Testis (tissue), 3 donors: ENCODE results near the gene DCAF5. TPM values are rescaled to one million over a fixed set of nuclear protein-coding genes. Genes with fewer than 3 reads are reported as not detected.
"Not testable (repeated sequence)": the region's sequence is repeated elsewhere in the genome, so short reads cannot be mapped to it uniquely, and the experiment has no call there.

ENCODE experiments used
- DNase-seq: peaks from one replicate; pipeline ENCODE4 v3.0.0-alpha.2; 2019
- H3K27ac ChIP-seq, 2 donors: fragments of 200-600 bp; sonication (generic); one replicate each; pipeline ENCODE4 v1.5.1; 2019
- H3K27me3 ChIP-seq: fragments of 200-600 bp; sonication (generic); one replicate; pipeline ENCODE4 v1.5.1; 2019
- H3K36me3 ChIP-seq: fragments of 200-600 bp; sonication (generic); one replicate; pipeline ENCODE4 v1.5.1; 2017; ENCODE audit warnings: low read depth; ENCODE audit errors: missing control alignments
- H3K4me1 ChIP-seq: fragments of 200-600 bp; sonication (generic); one replicate; pipeline ENCODE4 v1.5.1; 2019
- H3K4me3 ChIP-seq, 2 donors: fragments of 200-600 bp; sonication (generic); one replicate each; pipeline ENCODE4 v1.5.1; 2017 to 2019
- H3K9me3 ChIP-seq: fragments of 200-600 bp; sonication (generic); one replicate; pipeline ENCODE4 v1.5.1; 2017
- POLR2A ChIP-seq: fragments of 450-650 bp; IDR thresholded peaks from one replicate; pipeline ENCODE4 v1.6.1; 2017; ENCODE audit warnings: antibody characterized with exemption, mild to moderate bottlenecking, moderate library complexity
- WGBS, 2 donors: methylation state at CpG; one replicate each; pipeline ENCODE4 v1.1.5; 2018; 5-methylcytosine and 5-hydroxymethylcytosine counted together
- intact Hi-C: fragments of 100-400 bp; cut with DNase I; formaldehyde crosslinking; loops from one replicate; pipeline ENCODE4 v1.15.1; 2023; ENCODE audit warnings: low total_unique reads
- polyA plus RNA-seq: library from polyadenylated mRNA; stranded (reverse); fragments of 350-450 nt; fragmentation: Illumina TruSeq; extraction: RNeasy Lipid Tissue Mini Kit (QIAGEN cat#74804); gene quantifications from one replicate; pipeline ENCODE4 v1.2.3, GENCODE V29; 2014; ENCODE audit warnings: low read depth, low replicate concordance; ENCODE audit not compliant: insufficient read depth
- total RNA-seq, 2 donors: library from RNA; depleted of rRNA; stranded (reverse); fragments of >200 nt; gene quantifications; one replicate each; pipeline ENCODE4 v1.2.3, GENCODE V29; 2016
- TF ChIP-seq, protein P1 (sequence below), 3 experiments: fragments of 450-650 bp in 2 of 3; fragments of 200-600 bp in 1 of 3; sonication (generic) in 1 of 3; IDR thresholded peaks; one replicate each; pipeline ENCODE4 v1.5.1; 2016 to 2019; ENCODE audit warnings: antibody characterized with exemption in 3 of 3, mild to moderate bottlenecking in 2 of 3, moderate library complexity in 1 of 3

Gene DCAF5
- total and polyA plus RNA-seq, 3 donors from 2014 or later, result 97.7 to 168 (median 129) TPM

DNA sequence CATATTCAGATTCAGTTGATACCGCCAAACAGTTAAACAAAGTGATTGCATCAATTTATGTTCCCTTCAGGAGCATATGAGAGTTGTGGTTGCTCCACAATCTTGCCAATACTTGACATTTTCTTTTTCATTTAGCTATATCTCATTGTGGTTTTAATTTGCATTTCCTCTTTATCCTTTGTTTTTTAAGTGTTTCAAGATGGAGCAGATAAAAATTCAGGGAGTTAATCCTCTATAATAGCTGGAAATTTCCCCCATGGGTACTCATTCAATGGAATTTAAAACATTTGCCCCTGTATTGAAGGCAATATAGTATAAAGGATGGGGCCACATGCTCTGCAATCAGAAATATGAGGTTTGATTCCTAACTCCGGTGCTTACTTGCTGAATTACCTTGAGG lies 37.3 kb upstream of the DCAF5 start:
- Histone ChIP-seq H3K4me1 (peaks cover 6% of the 10 kb centered on the region), H3K27me3 (no peaks in the 10 kb centered on the region), H3K4me3 (no peak overlapping the region), H3K27ac (no peak overlapping the region), H3K36me3 (no peaks in the 10 kb centered on the region), H3K9me3 (no peaks in the 10 kb centered on the region)
- intact Hi-C loops, result no loop called here
- WGBS, 2 donors, result 85 to 89% methylated on average over 2 of the region's 2 CpGs
- TF ChIP-seq, protein P1, sequence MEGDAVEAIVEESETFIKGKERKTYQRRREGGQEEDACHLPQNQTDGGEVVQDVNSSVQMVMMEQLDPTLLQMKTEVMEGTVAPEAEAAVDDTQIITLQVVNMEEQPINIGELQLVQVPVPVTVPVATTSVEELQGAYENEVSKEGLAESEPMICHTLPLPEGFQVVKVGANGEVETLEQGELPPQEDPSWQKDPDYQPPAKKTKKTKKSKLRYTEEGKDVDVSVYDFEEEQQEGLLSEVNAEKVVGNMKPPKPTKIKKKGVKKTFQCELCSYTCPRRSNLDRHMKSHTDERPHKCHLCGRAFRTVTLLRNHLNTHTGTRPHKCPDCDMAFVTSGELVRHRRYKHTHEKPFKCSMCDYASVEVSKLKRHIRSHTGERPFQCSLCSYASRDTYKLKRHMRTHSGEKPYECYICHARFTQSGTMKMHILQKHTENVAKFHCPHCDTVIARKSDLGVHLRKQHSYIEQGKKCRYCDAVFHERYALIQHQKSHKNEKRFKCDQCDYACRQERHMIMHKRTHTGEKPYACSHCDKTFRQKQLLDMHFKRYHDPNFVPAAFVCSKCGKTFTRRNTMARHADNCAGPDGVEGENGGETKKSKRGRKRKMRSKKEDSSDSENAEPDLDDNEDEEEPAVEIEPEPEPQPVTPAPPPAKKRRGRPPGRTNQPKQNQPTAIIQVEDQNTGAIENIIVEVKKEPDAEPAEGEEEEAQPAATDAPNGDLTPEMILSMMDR (IDR thresholded peaks at IDR 0.05), result no peak
- TF ChIP-seq POLR2A, result no peak
- DNase-seq, result no peak

GRCh38 chr14:69183735-69184134 lies 30.8 kb upstream of the DCAF5 start:
- H3K36me3 ChIP-seq, result no peaks in the 10 kb centered on the region
- TF ChIP-seq POLR2A, result no peak
- TF ChIP-seq, protein P1 (IDR thresholded peaks at IDR 0.05), result no peak
- intact Hi-C loops, result no loop called here
- no peak for DNase-seq
- 73 to 79% methylated on average over 4 of the region's 4 CpGs for WGBS, 2 donors
- H3K9me3 ChIP-seq, result no peaks in the 10 kb centered on the region
- no peaks in the 10 kb centered on the region for H3K27me3 ChIP-seq
- no peaks in the 10 kb centered on the region for H3K4me1 ChIP-seq
- H3K4me3 ChIP-seq, result no peak overlapping the region
- H3K27ac ChIP-seq, result no peak overlapping the region

- 96 to 100% methylated on average over 1 of the region's 1 CpG for WGBS, 2 donors
- H3K27ac ChIP-seq, intact Hi-C loops, H3K27me3 ChIP-seq, H3K9me3 ChIP-seq, DNase-seq, H3K36me3 ChIP-seq, H3K4me3 ChIP-seq, H3K4me1 ChIP-seq: not testable (repeated sequence)
These were observed 29.7 kb upstream of the DCAF5 start for GRCh38 chr14:69182580-69182979.

DNA sequence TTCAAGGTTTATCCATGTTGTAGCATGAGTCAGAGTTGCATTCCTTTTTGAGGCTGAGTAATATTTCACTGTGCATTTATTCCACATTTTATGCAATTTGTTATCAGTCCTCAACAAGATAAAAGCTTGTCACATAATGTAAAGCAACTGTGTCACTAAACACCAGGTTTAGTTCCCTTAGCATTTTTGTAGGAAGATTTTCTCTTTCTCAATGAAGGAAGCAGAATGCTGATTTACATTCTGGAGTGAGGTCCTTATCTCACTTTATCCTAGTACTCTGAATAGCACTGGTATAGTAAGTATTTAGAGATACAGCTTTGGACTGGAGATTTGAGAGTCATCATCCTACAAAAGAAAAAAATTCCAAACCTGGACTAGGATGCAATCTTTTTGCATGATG lies 28.6 kb upstream of the DCAF5 start:
- H3K27me3 ChIP-seq, result no peaks in the 10 kb centered on the region
- H3K9me3 ChIP-seq, result no peaks in the 10 kb centered on the region
- TF ChIP-seq POLR2A, result no peak
- TF ChIP-seq, protein P1 (IDR thresholded peaks at IDR 0.05), result no peak
- no peaks in the 10 kb centered on the region for H3K4me1 ChIP-seq
- H3K27ac ChIP-seq, result no peak overlapping the region
- H3K36me3 ChIP-seq, result no peaks in the 10 kb centered on the region
- H3K4me3 ChIP-seq, result no peak overlapping the region
- no peak for DNase-seq
- intact Hi-C loops, result no loop called here

DNA sequence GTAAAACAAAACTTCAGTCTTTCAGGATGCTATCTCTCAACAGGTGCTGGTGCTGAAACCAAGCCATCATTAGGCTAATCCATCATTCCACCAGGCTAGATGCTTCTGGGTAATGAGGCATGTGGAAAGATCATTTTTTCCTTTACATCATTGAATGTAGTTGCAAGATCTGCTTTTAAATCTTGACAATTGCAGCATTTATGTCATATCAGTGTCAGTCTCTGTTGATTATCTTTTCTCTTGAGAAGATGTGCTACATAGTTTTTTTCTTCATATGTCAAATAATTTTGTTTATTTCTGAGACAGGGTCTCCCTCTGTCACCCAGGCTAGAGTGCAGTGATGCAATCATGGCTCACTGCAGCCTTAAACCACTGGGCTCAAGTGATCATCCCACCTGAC lies 22.2 kb upstream of the DCAF5 start:
- H3K4me1 ChIP-seq, result no peaks in the 10 kb centered on the region
- no peak overlapping the region for H3K4me3 ChIP-seq
- H3K36me3 ChIP-seq, result no peaks in the 10 kb centered on the region
- intact Hi-C loops, result no loop called here
- H3K9me3 ChIP-seq, result no peaks in the 10 kb centered on the region
- no peak overlapping the region for H3K27ac ChIP-seq
- DNase-seq, result no peak
- TF ChIP-seq, protein P1 (IDR thresholded peaks at IDR 0.05), result no peak
- no peak for TF ChIP-seq POLR2A
- H3K27me3 ChIP-seq, result no peaks in the 10 kb centered on the region
